SK-N-SH (cell line): ENCODE measurements around the gene RASGRF1. TPM values are rescaled to one million over a fixed set of nuclear protein-coding genes. Genes with fewer than 3 reads are reported as not detected.
A peak's percentile ranks its signal among the peaks of the same experiment; 100 is the strongest.

Source experiments
- CTCF ChIA-PET: fragments of 300-600, 350-600 bp; formaldehyde crosslinking; extraction: SDS; loops from one replicate; lab custom pipeline; 2021; lab: Yijun Ruan, JAX
- POLR2A ChIA-PET: fragments of 350-600 bp; sonication (Branson Sonifier 250); formaldehyde crosslinking; extraction: SDS; loops from one replicate; lab custom pipeline; 2020; ENCODE audit warnings: antibody characterized with exemption, inconsistent platforms; lab: Yijun Ruan, JAX
- DNase-seq: peaks from one replicate; pipeline ENCODE4 v3.0.0; 2012
- H2AFZ ChIP-seq: fragments of 200-600 bp; sonication (generic); 2 replicates; pipeline ENCODE4 v1.8.1; 2016; ENCODE audit warnings: antibody characterized with exemption, mild to moderate bottlenecking, low read depth
- H3F3A ChIP-seq: fragments of 200-600 bp; sonication (generic); replicated peaks from 2 replicates; pipeline ENCODE3; 2016; ENCODE audit warnings: antibody characterized with exemption, mild to moderate bottlenecking; ENCODE audit not compliant: insufficient read depth
- H3K27ac ChIP-seq, 2 experiments: fragments of 200-500 bp in 1 of 2; fragments of 200-600 bp in 1 of 2; sonication (Bioruptor generic) in 1 of 2; sonication (generic), shearing (Covaris generic) in 1 of 2; 2 replicates each; pipeline versions ENCODE4 v1.5.1 to v1.6.1; 2014 to 2016; ENCODE audit warnings: low read depth in 2 of 2, inconsistent platforms in 1 of 2, low read length in 1 of 2, mild to moderate bottlenecking in 1 of 2, mixed read lengths in 1 of 2
- H3K27me3 ChIP-seq: fragments of 200-600 bp; sonication (generic), shearing (Covaris generic); 2 replicates; pipeline ENCODE4 v1.6.1; 2016; ENCODE audit warnings: mixed run types; ENCODE audit not compliant: insufficient read depth
- H3K36me3 ChIP-seq, 2 experiments: fragments of 200-500 bp in 1 of 2; fragments of 200-600 bp in 1 of 2; sonication (Bioruptor generic) in 1 of 2; sonication (generic) in 1 of 2; replicated peaks in 1 of 2; 2 replicates each; pipeline versions ENCODE3 to v1.5.1; 2014 to 2016; ENCODE audit warnings: low read length in 1 of 2, mild to moderate bottlenecking in 1 of 2; ENCODE audit not compliant: insufficient read depth in 2 of 2, control insufficient read depth in 1 of 2
- H3K4me1 ChIP-seq, 2 experiments: fragments of 200-500 bp in 1 of 2; fragments of 200-600 bp in 1 of 2; sonication (Bioruptor generic) in 1 of 2; sonication (generic), shearing (Covaris generic) in 1 of 2; 2 replicates each; pipeline versions ENCODE4 v1.5.1 to v1.6.1; 2014 to 2016; ENCODE audit warnings: low read depth in 1 of 2, low read length in 1 of 2, mixed run types in 1 of 2; ENCODE audit not compliant: insufficient read depth in 2 of 2, control insufficient read depth in 1 of 2
- H3K4me2 ChIP-seq: fragments of 200-600 bp; sonication (generic), shearing (Covaris generic); 2 replicates; pipeline ENCODE4 v1.6.1; 2017; ENCODE audit warnings: mixed run types
- H3K4me3 ChIP-seq, 2 experiments: fragments of 200-500 bp in 1 of 2; fragments of 200-600 bp in 1 of 2; sonication (Bioruptor generic) in 1 of 2; sonication (generic), shearing (Covaris generic) in 1 of 2; 2 replicates each; pipeline versions ENCODE4 v1.5.1 to v1.8.1; 2014 to 2016; ENCODE audit warnings: low read depth in 2 of 2, inconsistent platforms in 1 of 2, low read length in 1 of 2, mild to moderate bottlenecking in 1 of 2, mixed read lengths in 1 of 2, moderate library complexity in 1 of 2
- H3K79me2 ChIP-seq: fragments of 200-600 bp; sonication (generic); 2 replicates; pipeline ENCODE4 v1.8.1; 2017; ENCODE audit warnings: mild to moderate bottlenecking; ENCODE audit not compliant: insufficient read depth
- H3K9ac ChIP-seq: fragments of 200-600 bp; sonication (generic); 2 replicates; pipeline ENCODE4 v1.6.1; 2017; ENCODE audit warnings: mixed run types
- H3K9me2 ChIP-seq: fragments of 200-600 bp; sonication (generic); 2 replicates; pipeline ENCODE4 v1.6.1; 2017; ENCODE audit warnings: mixed run types
- H3K9me3 ChIP-seq: fragments of 200-600 bp; sonication (generic); 2 replicates; pipeline ENCODE4 v1.6.1; 2017; ENCODE audit warnings: mixed run types, mild to moderate bottlenecking, moderate library complexity
- H4K20me1 ChIP-seq: fragments of 200-600 bp; sonication (generic); 2 replicates; pipeline ENCODE4 v1.6.1; 2017; ENCODE audit warnings: mild to moderate bottlenecking, mixed run types; ENCODE audit not compliant: insufficient read depth
- CHD2 ChIP-seq: fragments of 150-350 bp; IDR thresholded peaks from 2 replicates; pipeline ENCODE4 v1.6.1; 2018; ENCODE audit warnings: low read length; ENCODE audit not compliant: partially characterized antibody
- ELF1 ChIP-seq: IDR thresholded peaks from 2 replicates; pipeline ENCODE4 v1.4.0; 2012
- EP300 ChIP-seq, 2 experiments: IDR thresholded peaks; 2 replicates each; pipeline versions ENCODE4 v1.4.0 to v1.6.1; 2012; ENCODE audit warnings: borderline replicate concordance in 1 of 2, low read depth in 1 of 2, low read length in 1 of 2
- FOSL2 ChIP-seq: IDR thresholded peaks from 2 replicates; pipeline ENCODE4 v1.4.0; 2012; ENCODE audit warnings: low read depth, mild to moderate bottlenecking, moderate library complexity, borderline replicate concordance
- GATA2 ChIP-seq: sonication (generic); formaldehyde crosslinking; IDR thresholded peaks from 2 replicates; pipeline ENCODE4 v1.5.0; 2020; ENCODE audit warnings: mild to moderate bottlenecking, missing genetic modification reagents
- POLR2AphosphoS5 ChIP-seq: IDR thresholded peaks from 2 replicates; pipeline ENCODE4 v1.6.1; 2012; ENCODE audit warnings: low read depth, low read length
- RAD21 ChIP-seq: IDR thresholded peaks from 2 replicates; pipeline ENCODE4 v1.6.1; 2012; ENCODE audit warnings: mild to moderate bottlenecking, low read length
- RFX5 ChIP-seq: IDR thresholded peaks from 2 replicates; pipeline ENCODE4 v1.6.1; 2012; ENCODE audit warnings: mild to moderate bottlenecking, improper control_type of control experiment, low read length
- SMC3 ChIP-seq: IDR thresholded peaks from 2 replicates; pipeline ENCODE4 v1.6.1; 2012; ENCODE audit warnings: low read depth, low read length, improper control_type of control experiment
- WGBS: methylation state at CpG from one replicate; pipeline ENCODE4 v1.1.6; 2017; ENCODE audit warnings: low lambda C conversion rate; 5-methylcytosine and 5-hydroxymethylcytosine counted together
- polyA plus RNA-seq, 3 experiments: library from polyadenylated mRNA; depleted of rRNA; stranded (reverse); fragments of >200 nt; gene quantifications; 2 replicates each; pipeline ENCODE4 v1.2.3, GENCODE V29; 2012
- TF ChIP-seq, protein P1 (sequence below): IDR thresholded peaks from 2 replicates; pipeline ENCODE4 v1.4.0; 2012; ENCODE audit warnings: low read depth, borderline replicate concordance
- TF ChIP-seq, protein P2 (sequence below): fragments of 200-600 bp; sonication (generic); IDR thresholded peaks from 2 replicates; pipeline ENCODE4 v1.6.1; 2017; ENCODE audit warnings: antibody characterized with exemption, mild to moderate bottlenecking, moderate library complexity
- TF ChIP-seq, protein P3 (sequence below): IDR thresholded peaks from 2 replicates; pipeline ENCODE4 v1.4.0; 2012; ENCODE audit warnings: low read depth

RASGRF1 gene, protein sequence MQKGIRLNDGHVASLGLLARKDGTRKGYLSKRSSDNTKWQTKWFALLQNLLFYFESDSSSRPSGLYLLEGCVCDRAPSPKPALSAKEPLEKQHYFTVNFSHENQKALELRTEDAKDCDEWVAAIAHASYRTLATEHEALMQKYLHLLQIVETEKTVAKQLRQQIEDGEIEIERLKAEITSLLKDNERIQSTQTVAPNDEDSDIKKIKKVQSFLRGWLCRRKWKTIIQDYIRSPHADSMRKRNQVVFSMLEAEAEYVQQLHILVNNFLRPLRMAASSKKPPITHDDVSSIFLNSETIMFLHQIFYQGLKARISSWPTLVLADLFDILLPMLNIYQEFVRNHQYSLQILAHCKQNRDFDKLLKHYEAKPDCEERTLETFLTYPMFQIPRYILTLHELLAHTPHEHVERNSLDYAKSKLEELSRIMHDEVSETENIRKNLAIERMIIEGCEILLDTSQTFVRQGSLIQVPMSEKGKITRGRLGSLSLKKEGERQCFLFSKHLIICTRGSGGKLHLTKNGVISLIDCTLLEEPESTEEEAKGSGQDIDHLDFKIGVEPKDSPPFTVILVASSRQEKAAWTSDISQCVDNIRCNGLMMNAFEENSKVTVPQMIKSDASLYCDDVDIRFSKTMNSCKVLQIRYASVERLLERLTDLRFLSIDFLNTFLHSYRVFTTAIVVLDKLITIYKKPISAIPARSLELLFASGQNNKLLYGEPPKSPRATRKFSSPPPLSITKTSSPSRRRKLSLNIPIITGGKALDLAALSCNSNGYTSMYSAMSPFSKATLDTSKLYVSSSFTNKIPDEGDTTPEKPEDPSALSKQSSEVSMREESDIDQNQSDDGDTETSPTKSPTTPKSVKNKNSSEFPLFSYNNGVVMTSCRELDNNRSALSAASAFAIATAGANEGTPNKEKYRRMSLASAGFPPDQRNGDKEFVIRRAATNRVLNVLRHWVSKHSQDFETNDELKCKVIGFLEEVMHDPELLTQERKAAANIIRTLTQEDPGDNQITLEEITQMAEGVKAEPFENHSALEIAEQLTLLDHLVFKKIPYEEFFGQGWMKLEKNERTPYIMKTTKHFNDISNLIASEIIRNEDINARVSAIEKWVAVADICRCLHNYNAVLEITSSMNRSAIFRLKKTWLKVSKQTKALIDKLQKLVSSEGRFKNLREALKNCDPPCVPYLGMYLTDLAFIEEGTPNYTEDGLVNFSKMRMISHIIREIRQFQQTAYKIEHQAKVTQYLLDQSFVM (N-terminal part only)
- 0.10 TPM in 1 of 2 replicates, not detected in the other for polyA plus RNA-seq (2012; rRNA removed)
- 0.03 TPM in 1 of 2 replicates, not detected in the other for polyA plus RNA-seq (2012; cell fraction: cytosol; rRNA removed)
- polyA plus RNA-seq (2012; cell fraction: nucleus; rRNA removed), result 0.02 and 0.06 TPM in 2 replicates

DNA sequence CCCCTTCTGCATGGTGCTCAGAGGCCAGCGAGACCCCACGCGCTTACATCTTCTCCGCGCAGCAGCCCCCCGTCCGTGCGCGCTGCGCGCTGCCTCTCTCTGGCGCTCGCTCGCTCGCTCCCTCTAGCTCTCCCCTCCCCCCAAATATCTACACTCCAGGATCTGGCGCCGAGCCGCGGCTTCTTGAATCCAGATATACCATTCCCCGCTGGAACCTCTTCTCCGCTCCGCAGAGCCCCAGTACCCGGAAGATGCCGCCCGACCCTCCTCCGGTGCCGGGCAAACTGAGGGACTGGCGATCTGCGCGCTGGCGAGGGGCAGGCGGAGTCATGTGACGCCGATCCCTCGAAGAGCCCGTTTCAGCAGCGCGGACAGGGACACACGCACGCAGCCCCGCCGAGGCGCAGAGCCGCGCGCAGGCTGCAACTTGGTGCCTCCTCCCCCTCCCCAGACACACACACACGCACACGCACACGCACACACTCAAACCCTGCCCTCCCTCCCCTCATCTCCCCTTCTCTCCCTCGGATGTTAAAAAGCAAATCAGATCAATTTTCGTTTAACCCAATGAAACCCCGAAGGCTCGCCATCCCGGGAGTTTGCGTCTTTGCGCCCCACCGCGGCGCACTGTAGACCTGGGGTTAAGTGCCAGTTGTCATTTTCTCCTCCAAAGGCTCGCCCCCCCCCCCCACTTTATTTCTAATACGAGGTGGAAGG is at the start of gene RASGRF1:
TSS of gene RASGRF1 (minus strand) at position 294 of the 717 bp plus-strand sequence. CDS start at position 12, 282 bp downstream.
- Histone ChIP-seq H3K4me2 (peak within 1 kb of the TSS; percentile 33; the same call in 1 of the 2 replicates), H3K9me2 (no peaks in the 10 kb centered on the region), H3F3A (no peaks in the 10 kb centered on the region), H3K27me3 (peaks cover 29% of the 10 kb centered on the region), H3K79me2 (no peaks in the 10 kb centered on the region), H3K9me3 (no peaks in the 10 kb centered on the region), H3K9ac (no peak within 1 kb of the TSS), H2AFZ (no peak within 1 kb of the TSS), H4K20me1 (no peaks in the 10 kb centered on the region)
- 3% methylated on average over 29 of the region's 61 CpGs for WGBS
- POLR2A ChIA-PET, result no interaction called here
- peak; percentile 65 for DNase-seq
- TF ChIP-seq RAD21 (no peak), CHD2 (no peak), RFX5 (no peak)
- TF ChIP-seq, protein P1, sequence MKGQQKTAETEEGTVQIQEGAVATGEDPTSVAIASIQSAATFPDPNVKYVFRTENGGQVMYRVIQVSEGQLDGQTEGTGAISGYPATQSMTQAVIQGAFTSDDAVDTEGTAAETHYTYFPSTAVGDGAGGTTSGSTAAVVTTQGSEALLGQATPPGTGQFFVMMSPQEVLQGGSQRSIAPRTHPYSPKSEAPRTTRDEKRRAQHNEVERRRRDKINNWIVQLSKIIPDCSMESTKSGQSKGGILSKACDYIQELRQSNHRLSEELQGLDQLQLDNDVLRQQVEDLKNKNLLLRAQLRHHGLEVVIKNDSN, result no peak
- TF ChIP-seq, protein P2, sequence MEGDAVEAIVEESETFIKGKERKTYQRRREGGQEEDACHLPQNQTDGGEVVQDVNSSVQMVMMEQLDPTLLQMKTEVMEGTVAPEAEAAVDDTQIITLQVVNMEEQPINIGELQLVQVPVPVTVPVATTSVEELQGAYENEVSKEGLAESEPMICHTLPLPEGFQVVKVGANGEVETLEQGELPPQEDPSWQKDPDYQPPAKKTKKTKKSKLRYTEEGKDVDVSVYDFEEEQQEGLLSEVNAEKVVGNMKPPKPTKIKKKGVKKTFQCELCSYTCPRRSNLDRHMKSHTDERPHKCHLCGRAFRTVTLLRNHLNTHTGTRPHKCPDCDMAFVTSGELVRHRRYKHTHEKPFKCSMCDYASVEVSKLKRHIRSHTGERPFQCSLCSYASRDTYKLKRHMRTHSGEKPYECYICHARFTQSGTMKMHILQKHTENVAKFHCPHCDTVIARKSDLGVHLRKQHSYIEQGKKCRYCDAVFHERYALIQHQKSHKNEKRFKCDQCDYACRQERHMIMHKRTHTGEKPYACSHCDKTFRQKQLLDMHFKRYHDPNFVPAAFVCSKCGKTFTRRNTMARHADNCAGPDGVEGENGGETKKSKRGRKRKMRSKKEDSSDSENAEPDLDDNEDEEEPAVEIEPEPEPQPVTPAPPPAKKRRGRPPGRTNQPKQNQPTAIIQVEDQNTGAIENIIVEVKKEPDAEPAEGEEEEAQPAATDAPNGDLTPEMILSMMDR, result no peak
- TF ChIP-seq, all 33 proteins: peak for 0
- no peak within 1 kb of the TSS for H3K27ac ChIP-seq
- H3K4me1 ChIP-seq, result peaks cover 0 to 3% of the 10 kb centered on the region in 2 experiments; a peak in 1 of 4 replicates
- CTCF ChIA-PET, result interaction anchor here (0.9 to 1.3 kb wide), 6 partner anchors 10 to 94 kb away, joined by 3 to 4 read pairs (median 3); no protein-coding TSS in a partner anchor
- no peak within 1 kb of the TSS; a peak in 1 of 4 replicates for H3K4me3 ChIP-seq
- H3K36me3 ChIP-seq, result no peaks in the 10 kb centered on the region

DNA sequence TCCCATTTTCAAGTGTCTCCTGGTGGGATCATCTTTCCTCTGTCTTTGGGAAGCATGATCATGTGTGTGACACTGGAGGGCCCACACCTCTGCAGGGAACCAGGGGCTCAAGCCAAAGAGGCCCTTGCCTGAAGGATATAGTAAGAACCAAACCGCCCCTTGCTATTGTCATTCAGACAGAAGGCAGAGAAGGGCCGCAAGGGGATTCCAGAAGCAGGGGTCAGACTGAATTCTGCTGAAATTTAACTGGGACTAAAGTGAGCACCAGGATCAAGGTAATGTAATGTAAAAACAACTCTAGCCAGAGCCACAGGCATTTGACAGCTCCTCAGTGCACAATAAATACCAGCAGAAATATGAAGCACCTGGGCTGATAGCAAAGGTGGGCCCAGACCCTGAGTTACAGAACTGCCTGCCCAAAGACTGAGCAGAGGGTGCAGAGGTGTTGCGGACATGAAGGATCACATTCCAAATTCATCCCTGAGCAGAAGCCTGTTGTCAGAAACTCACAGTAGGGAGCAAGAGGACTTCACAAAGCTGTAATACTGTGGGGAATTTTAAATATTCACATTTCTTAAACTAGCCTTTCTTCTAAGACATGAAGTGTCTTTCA is 46.0 kb upstream of the RASGRF1 start:
- no peaks in the 10 kb centered on the region for H3K9me2 ChIP-seq
- no peak overlapping the region for H3K9ac ChIP-seq
- no peak overlapping the region for H2AFZ ChIP-seq
- CTCF ChIA-PET, result interaction anchor here (1.0 to 1.6 kb wide), 3 partner anchors 18 to 48 kb away, joined by 3 to 5 read pairs (median 3); no protein-coding TSS in a partner anchor
- no peak overlapping the region for H3K4me2 ChIP-seq
- WGBS, result 35% methylated on average over 3 of the region's 3 CpGs
- no peaks in the 10 kb centered on the region for H3K9me3 ChIP-seq
- no peaks in the 10 kb centered on the region for H4K20me1 ChIP-seq
- DNase-seq, result no peak
- H3K27me3 ChIP-seq, result no peaks in the 10 kb centered on the region
- TF ChIP-seq SMC3 (no peak), GATA2 (no peak), RFX5 (no peak), ELF1 (no peak), RAD21 (no peak), POLR2AphosphoS5 (no peak), CHD2 (no peak), FOSL2 (no peak), EP300 (IDR thresholded peaks at IDR 0.05; ENCODE audit: borderline replicate concordance in 1 of 2, low read depth in 1 of 2, low read length in 1 of 2) (no peak)
- TF ChIP-seq, protein P3, sequence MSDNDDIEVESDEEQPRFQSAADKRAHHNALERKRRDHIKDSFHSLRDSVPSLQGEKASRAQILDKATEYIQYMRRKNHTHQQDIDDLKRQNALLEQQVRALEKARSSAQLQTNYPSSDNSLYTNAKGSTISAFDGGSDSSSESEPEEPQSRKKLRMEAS, result no peak
- TF ChIP-seq, all 33 proteins: peak for 0
- Histone ChIP-seq H3K4me1 (no peaks in the 10 kb centered on the region), H3K4me3 (no peak overlapping the region), H3F3A (no peaks in the 10 kb centered on the region), H3K27ac (no peak overlapping the region), H3K36me3 (no peaks in the 10 kb centered on the region), H3K79me2 (no peaks in the 10 kb centered on the region)
- POLR2A ChIA-PET, result no interaction called here
